ENCODE data around the gene CDC14C.

Gene CDC14C

DNA sequence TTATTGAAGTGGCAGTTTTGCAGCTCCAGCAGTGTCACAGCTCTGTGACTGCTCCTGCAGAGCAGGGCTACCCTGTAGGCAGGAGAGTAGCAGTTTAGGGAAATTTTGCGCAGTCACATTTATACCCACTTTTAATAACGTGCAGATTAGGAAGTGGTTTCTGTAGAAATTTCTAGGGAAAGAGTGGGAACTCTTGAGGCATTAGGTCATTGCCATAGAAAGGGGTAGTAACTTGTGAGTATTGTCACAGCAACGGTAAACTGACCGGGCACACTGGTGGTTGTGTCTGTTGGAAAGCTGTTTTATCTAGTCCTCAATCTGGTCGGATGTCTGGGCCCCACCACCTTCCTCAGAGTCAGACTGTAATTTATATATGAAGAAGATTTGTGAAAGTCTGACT lies 51.9 kb downstream of the CDC14C start:
- DNase-seq (ENCODE audit: low spot score): no peak

DNA sequence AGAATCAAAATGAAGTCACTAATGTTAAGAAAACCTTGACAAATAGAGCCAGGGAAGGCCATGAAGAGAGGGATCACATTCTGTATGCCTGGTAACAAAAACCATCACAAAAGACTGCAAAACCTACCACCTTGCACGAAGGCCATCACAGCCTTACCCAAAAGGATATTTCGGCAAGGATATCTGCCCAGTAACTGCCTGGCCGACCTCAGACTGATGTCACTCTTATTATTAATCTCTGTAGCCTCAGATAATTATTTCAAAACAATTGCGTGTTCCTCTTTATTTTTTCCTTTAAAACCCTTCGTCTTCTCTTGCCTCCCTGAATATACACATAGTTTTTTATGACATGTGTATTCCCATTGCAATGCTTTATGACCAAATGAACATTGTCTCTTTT lies 52.5 kb downstream of the CDC14C start:
- no peak for DNase-seq (ENCODE audit: low spot score)
